ENCODE results near the gene WDR74. TPM values are rescaled to one million over a fixed set of nuclear protein-coding genes. Genes with fewer than 3 reads are reported as not detected.

The WDR74 gene
- total RNA-seq, 1 experiment from 2014 or later = 115 TPM

- Histone ChIP-seq H3K4me3 (ENCODE audit: low read depth, low read length) (no peak overlapping the region), H3K4me1 (peaks cover 72% of the 10 kb centered on the region), H3K36me3 (ENCODE audit: control insufficient read depth, insufficient read depth, low read length) (peaks cover 27% of the 10 kb centered on the region), H3K27me3 (replicated peaks; ENCODE audit: control insufficient read depth, insufficient read depth, low read length) (no peaks in the 10 kb centered on the region), H3K9me3 (no peaks in the 10 kb centered on the region)
- TF ChIP-seq CTCF (IDR thresholded peaks at IDR 0.05; ENCODE audit: insufficient read depth in 1 of 2, low read depth in 1 of 2, low read length in 1 of 2, severe bottlenecking in 1 of 2, unreplicated experiment in 1 of 2) = no peak
- DNase-seq = no peak
- Mint-ChIP-seq H3K4me1 (ENCODE audit: low read depth, unreplicated experiment) (peaks cover 60% of the 10 kb centered on the region), H3K36me3 (ENCODE audit: insufficient read depth, unreplicated experiment) (peaks cover 100% of the 10 kb centered on the region), H3K4me3 (ENCODE audit: unreplicated experiment) (peak overlapping the region; percentile 64), H3K9me3 (ENCODE audit: unreplicated experiment) (no peaks in the 10 kb centered on the region), H3K27ac (ENCODE audit: unreplicated experiment) (peak overlapping the region; percentile 53), H3K27me3 (ENCODE audit: insufficient read depth, unreplicated experiment) (no peaks in the 10 kb centered on the region)
- ChIA-PET CTCF (interaction anchor here (0.7 kb wide), 1 partner anchor 786 kb away, joined by 12 read pairs; no protein-coding TSS in a partner anchor), POLR2A (interaction anchor here (1.2 to 2.2 kb wide), 2 partner anchors 31 to 44 kb away, joined by 3 to 8 read pairs; no protein-coding TSS in a partner anchor)
- intact Hi-C loops (cut with micrococcal nuclease; ENCODE audit: unreplicated experiment) = no loop called here
- no TSS peak for BruUV-seq (replicated peaks)
Observed at GRCh38 chr11:62885137-62885750, 45.9 kb upstream of the WDR74 start.

- Histone ChIP-seq H3K36me3 (ENCODE audit: control insufficient read depth, insufficient read depth, low read length) (peaks cover 27% of the 10 kb centered on the region), H3K4me1 (peaks cover 67% of the 10 kb centered on the region), H3K4me3 (ENCODE audit: low read depth, low read length) (0 out of 2 replicates have a peak overlapping the region, but pooled peaks have one; percentile 11), H3K9me3 (no peaks in the 10 kb centered on the region), H3K27me3 (replicated peaks; ENCODE audit: control insufficient read depth, insufficient read depth, low read length) (no peaks in the 10 kb centered on the region)
- Mint-ChIP-seq H3K4me3 (ENCODE audit: unreplicated experiment) (peak overlapping the region; percentile 97), H3K27me3 (ENCODE audit: insufficient read depth, unreplicated experiment) (no peaks in the 10 kb centered on the region), H3K4me1 (ENCODE audit: low read depth, unreplicated experiment) (peaks cover 53% of the 10 kb centered on the region), H3K27ac (ENCODE audit: unreplicated experiment) (peak overlapping the region; percentile 99), H3K9me3 (ENCODE audit: unreplicated experiment) (no peaks in the 10 kb centered on the region), H3K36me3 (ENCODE audit: insufficient read depth, unreplicated experiment) (peaks cover 100% of the 10 kb centered on the region)
- DNase-seq = no peak
- no peak for TF ChIP-seq CTCF (IDR thresholded peaks at IDR 0.05; ENCODE audit: insufficient read depth in 1 of 2, low read depth in 1 of 2, low read length in 1 of 2, severe bottlenecking in 1 of 2, unreplicated experiment in 1 of 2)
- ChIA-PET CTCF (interaction anchor here (0.9 kb wide), 1 partner anchor 42 kb away, joined by 3 read pairs; no protein-coding TSS in a partner anchor), POLR2A (interaction anchor here (0.5 to 2.2 kb wide), 5 partner anchors 26 to 52 kb away, joined by 3 to 8 read pairs (median 4); partner anchors contain the start of genes STX5 and TEX54)
- no TSS peak for BruUV-seq (replicated peaks)
- intact Hi-C loops (cut with micrococcal nuclease; ENCODE audit: unreplicated experiment) = no loop called here
Observed at GRCh38 chr11:62883673-62884072, 44.3 kb upstream of the WDR74 start.

GRCh38 chr11:62882788-62883501 lies 43.6 kb upstream of the WDR74 start:
- H3K27me3 Mint-ChIP-seq (ENCODE audit: insufficient read depth, unreplicated experiment) = no peaks in the 10 kb centered on the region
- peak overlapping the region; percentile 97 for H3K4me3 Mint-ChIP-seq (ENCODE audit: unreplicated experiment)
- Histone ChIP-seq H3K9me3 (no peaks in the 10 kb centered on the region), H3K36me3 (ENCODE audit: control insufficient read depth, insufficient read depth, low read length) (peaks cover 21% of the 10 kb centered on the region), H3K4me3 (ENCODE audit: low read depth, low read length) (peak overlapping the region; percentile 99), H3K27me3 (replicated peaks; ENCODE audit: control insufficient read depth, insufficient read depth, low read length) (no peaks in the 10 kb centered on the region), H3K4me1 (peaks cover 60% of the 10 kb centered on the region)
- peak overlapping the region; percentile 99 for H3K27ac Mint-ChIP-seq (ENCODE audit: unreplicated experiment)
- CTCF ChIA-PET = no interaction called here
- H3K9me3 Mint-ChIP-seq (ENCODE audit: unreplicated experiment) = no peaks in the 10 kb centered on the region
- peaks cover 100% of the 10 kb centered on the region for H3K36me3 Mint-ChIP-seq (ENCODE audit: insufficient read depth, unreplicated experiment)
- intact Hi-C loops (cut with micrococcal nuclease; ENCODE audit: unreplicated experiment) = no loop called here
- no peak for DNase-seq
- H3K4me1 Mint-ChIP-seq (ENCODE audit: low read depth, unreplicated experiment) = peaks cover 47% of the 10 kb centered on the region
- BruUV-seq (replicated peaks) = no TSS peak
- POLR2A ChIA-PET = interaction anchor here (0.7 kb wide), 2 partner anchors 51 to 764 kb away, joined by 3 read pairs; no protein-coding TSS in a partner anchor
- TF ChIP-seq CTCF (IDR thresholded peaks at IDR 0.05; ENCODE audit: insufficient read depth in 1 of 2, low read depth in 1 of 2, low read length in 1 of 2, severe bottlenecking in 1 of 2, unreplicated experiment in 1 of 2) = no peak
